Left forelimb (tissue), 1 donor: Measurements from ENCODE around the gene RELB.

Source experiments
- DNase-seq: peaks from one replicate; pipeline ENCODE4 v3.0.0-alpha.2; 2018; ENCODE audit warnings: low spot score

RELB gene

DNA sequence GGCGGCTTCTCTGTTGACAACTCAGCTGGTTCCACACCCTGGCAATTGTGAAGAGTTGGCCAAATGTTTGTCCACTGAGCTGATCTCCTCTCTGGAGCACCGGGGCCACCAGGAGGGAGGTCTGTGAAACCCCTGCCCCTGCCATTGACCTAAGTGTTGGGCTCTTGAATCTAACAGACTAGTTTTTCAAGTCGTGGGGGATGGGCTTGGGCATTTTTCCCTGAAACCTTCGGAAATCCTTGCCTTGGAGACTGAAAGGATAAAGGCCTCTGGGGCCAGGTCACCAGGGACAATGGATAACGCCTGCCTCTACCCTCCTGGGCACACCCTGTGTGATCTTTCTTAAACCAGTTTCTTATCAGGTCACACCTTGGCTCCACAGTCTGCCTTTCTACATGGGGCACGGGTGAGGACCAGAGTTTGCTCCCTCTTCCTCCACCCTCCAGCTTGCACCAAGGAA lies 78.7 kb downstream of the RELB start:
- DNase-seq, result no peak

DNA sequence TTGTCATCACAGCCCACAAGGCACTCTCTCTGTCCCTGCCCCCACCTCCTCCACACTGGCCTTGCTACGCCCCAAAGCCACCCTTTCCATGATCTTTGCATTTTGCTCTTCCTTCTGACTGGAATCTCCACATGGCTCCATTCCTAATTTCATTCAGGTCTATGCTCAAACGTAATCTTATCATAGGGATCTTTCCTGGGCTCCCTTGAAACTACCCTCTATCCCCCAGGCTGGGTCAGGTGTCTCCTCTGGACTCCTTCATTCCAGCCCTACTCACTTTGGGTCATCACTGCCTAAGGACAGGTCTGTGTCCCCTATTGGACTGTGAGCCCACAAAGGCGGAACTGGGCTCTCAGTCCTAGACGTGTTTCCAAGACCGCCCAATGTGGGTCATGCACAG lies 80.9 kb downstream of the RELB start:
- DNase-seq, result no peak

DNA sequence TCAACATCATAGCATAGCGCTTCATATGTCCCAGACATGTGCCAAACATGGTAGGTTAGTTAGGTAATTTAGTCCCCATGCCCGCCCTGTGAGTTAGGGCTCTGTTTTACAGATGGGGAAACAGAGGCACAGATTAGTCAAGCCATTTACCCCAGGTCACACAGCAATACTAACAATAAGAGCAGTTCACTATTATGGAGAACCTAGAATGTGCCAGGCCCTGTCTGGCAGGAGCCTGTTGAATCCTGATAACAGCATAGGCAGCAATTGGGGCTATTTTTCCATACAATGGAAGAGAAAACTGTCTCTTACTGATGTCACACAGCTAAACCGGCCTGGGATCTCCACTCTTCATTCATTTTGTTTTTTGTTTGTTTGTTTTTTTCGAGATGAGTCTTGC lies 85.2 kb downstream of the RELB start:
- DNase-seq, result no peak

DNA sequence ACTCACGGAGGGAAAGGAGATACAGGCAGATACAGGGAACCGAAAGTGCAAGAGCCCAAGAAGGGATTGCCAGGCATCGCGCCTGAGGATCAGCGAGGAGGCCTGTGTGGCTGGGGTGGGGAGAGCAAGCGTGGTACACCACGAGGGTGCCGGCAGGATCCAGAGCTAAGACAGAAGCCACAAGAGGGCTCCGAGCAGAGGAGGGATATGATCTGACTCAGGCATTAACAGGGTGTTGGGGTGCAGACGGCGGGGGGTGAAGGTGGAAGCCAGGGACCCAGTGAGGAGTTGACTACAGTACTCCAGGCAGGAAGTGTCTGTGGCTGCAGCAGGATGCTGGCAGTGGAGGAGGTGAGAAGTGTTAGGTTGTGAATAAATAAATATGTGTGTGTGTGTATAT lies 86.3 kb downstream of the RELB start:
- no peak for DNase-seq
